Mesenchymal stem cell (in vitro differentiated cells and primary cell): Measurements from ENCODE around the gene KCNH5.
A peak's percentile ranks its signal among the peaks of the same experiment; 100 is the strongest.

ENCODE experiments used
- DNase-seq: peaks from one replicate; pipeline ENCODE4 v3.0.0-alpha.2; 2013
- H2AFZ ChIP-seq: one replicate; pipeline ENCODE4 v1.6.1; 2013; ENCODE audit warnings: low read depth, mild to moderate bottlenecking, control low read depth, inconsistent platforms, low read length, moderate library complexity
- H2AK5ac ChIP-seq: 2 replicates; pipeline ENCODE4 v1.6.1; 2013; ENCODE audit warnings: low read length, moderate library complexity, mild to moderate bottlenecking, inconsistent platforms; ENCODE audit not compliant: severe bottlenecking
- H2BK120ac ChIP-seq: one replicate; pipeline ENCODE4 v1.6.1; 2013; ENCODE audit warnings: low read depth, mild to moderate bottlenecking, inconsistent platforms, low read length, moderate library complexity
- H2BK12ac ChIP-seq, 2 experiments: one replicate each; pipeline ENCODE4 v1.6.1; 2013; ENCODE audit warnings: inconsistent platforms in 2 of 2, low read length in 2 of 2, mild to moderate bottlenecking in 2 of 2, moderate library complexity in 2 of 2, control low read depth in 1 of 2
- H2BK15ac ChIP-seq: one replicate; pipeline ENCODE4 v1.6.1; 2013; ENCODE audit warnings: mild to moderate bottlenecking, low read depth, inconsistent platforms; ENCODE audit not compliant: poor library complexity, severe bottlenecking
- H2BK5ac ChIP-seq: 2 replicates; pipeline ENCODE4 v1.6.1; 2013; ENCODE audit warnings: low read depth, mild to moderate bottlenecking, low read length, control low read depth, inconsistent platforms; ENCODE audit not compliant: poor library complexity, severe bottlenecking
- H3K14ac ChIP-seq, 2 experiments: one replicate each; pipeline ENCODE4 v1.6.1; 2013; ENCODE audit warnings: inconsistent platforms in 2 of 2, low read length in 2 of 2, control low read depth in 1 of 2, mild to moderate bottlenecking in 1 of 2, moderate library complexity in 1 of 2
- H3K18ac ChIP-seq, 2 experiments: one replicate each; pipeline ENCODE4 v1.6.1; 2013; ENCODE audit warnings: inconsistent platforms in 2 of 2, low read length in 2 of 2, control low read depth in 1 of 2, low read depth in 1 of 2, mild to moderate bottlenecking in 1 of 2
- H3K23ac ChIP-seq, 2 experiments: one replicate each; pipeline ENCODE4 v1.6.1; 2013; ENCODE audit warnings: inconsistent platforms in 2 of 2, low read length in 2 of 2, mild to moderate bottlenecking in 2 of 2, moderate library complexity in 2 of 2, control low read depth in 1 of 2
- H3K27ac ChIP-seq: 2 replicates; pipeline ENCODE4 v1.5.1; 2013; ENCODE audit warnings: mild to moderate bottlenecking, moderate library complexity, low read length, control low read depth, inconsistent platforms; ENCODE audit not compliant: poor library complexity, severe bottlenecking
- H3K27me3 ChIP-seq, 2 experiments: 2 replicates each; pipeline versions ENCODE4 v1.6.1 to v1.7.0; 2013; ENCODE audit warnings: low read length in 2 of 2, mild to moderate bottlenecking in 2 of 2, moderate library complexity in 2 of 2, control low read depth in 1 of 2, inconsistent platforms in 1 of 2; ENCODE audit not compliant: control insufficient read depth in 1 of 2, insufficient read depth in 1 of 2
- H3K36me3 ChIP-seq, 2 experiments: 2 replicates each; pipeline versions ENCODE4 v1.6.1 to v1.7.0; 2013; ENCODE audit warnings: low read length in 2 of 2, control low read depth in 1 of 2, inconsistent platforms in 1 of 2, low read depth in 1 of 2, mild to moderate bottlenecking in 1 of 2; ENCODE audit not compliant: insufficient read depth in 2 of 2, control insufficient read depth in 1 of 2
- H3K4ac ChIP-seq, 2 experiments: one replicate each; pipeline ENCODE4 v1.6.1; 2013; ENCODE audit warnings: inconsistent platforms in 2 of 2, low read length in 2 of 2, mild to moderate bottlenecking in 2 of 2, moderate library complexity in 2 of 2, control low read depth in 1 of 2, low read depth in 1 of 2
- H3K4me1 ChIP-seq: 2 replicates; pipeline ENCODE4 v1.6.1; 2013; ENCODE audit warnings: low read depth, low read length, control low read depth; ENCODE audit not compliant: control insufficient read depth, insufficient read depth
- H3K4me2 ChIP-seq: 2 replicates; pipeline ENCODE4 v1.6.1; 2013; ENCODE audit warnings: low read length, mild to moderate bottlenecking, inconsistent platforms; ENCODE audit not compliant: poor library complexity, severe bottlenecking
- H3K4me3 ChIP-seq, 2 experiments: 2 replicates each; pipeline versions ENCODE4 v1.5.1 to v1.7.0; 2013; ENCODE audit warnings: low read length in 2 of 2, mild to moderate bottlenecking in 2 of 2, control low read depth in 1 of 2, low read depth in 1 of 2; ENCODE audit not compliant: insufficient read depth in 1 of 2
- H3K79me1 ChIP-seq: replicated peaks from 2 replicates; pipeline ENCODE4 v1.6.1; 2013; ENCODE audit warnings: mild to moderate bottlenecking, control low read depth, low read length, inconsistent platforms; ENCODE audit not compliant: poor library complexity, severe bottlenecking
- H3K9ac ChIP-seq: 2 replicates; pipeline ENCODE4 v1.7.0; 2013; ENCODE audit warnings: mild to moderate bottlenecking, low read length, moderate library complexity
- H3K9me3 ChIP-seq: 2 replicates; pipeline ENCODE4 v1.7.0; 2013; ENCODE audit warnings: mild to moderate bottlenecking, low read length; ENCODE audit not compliant: control insufficient read depth
- H4K8ac ChIP-seq: one replicate; pipeline ENCODE4 v1.6.1; 2013; ENCODE audit warnings: inconsistent platforms, mild to moderate bottlenecking, low read length, moderate library complexity
- H4K91ac ChIP-seq: one replicate; pipeline ENCODE4 v1.6.1; 2013; ENCODE audit warnings: mild to moderate bottlenecking, low read length, inconsistent platforms
- WGBS: methylation state at CpG from one replicate; pipeline ENCODE4 v1.1.7; 2013; ENCODE audit warnings: mixed read lengths; 5-methylcytosine and 5-hydroxymethylcytosine counted together

Gene KCNH5

GRCh38 chr14:63026491-63026890, 18.8 kb downstream of the KCNH5 start:
- H3K27me3 ChIP-seq = no peaks in the 10 kb centered on the region
- DNase-seq = no peak

GRCh38 chr14:63014621-63015020, 30.6 kb downstream of the KCNH5 start:
- H4K91ac ChIP-seq = no peak overlapping the region
- no peak overlapping the region for H2AFZ ChIP-seq
- H3K9me3 ChIP-seq = no peaks in the 10 kb centered on the region
- H2BK5ac ChIP-seq = no peak overlapping the region
- no peak overlapping the region for H3K14ac ChIP-seq
- H3K27ac ChIP-seq = no peak overlapping the region
- H2BK12ac ChIP-seq = no peak overlapping the region
- no peak overlapping the region for H4K8ac ChIP-seq
- H3K18ac ChIP-seq = no peak overlapping the region
- H3K4me1 ChIP-seq = no peaks in the 10 kb centered on the region
- H3K4me2 ChIP-seq = no peak overlapping the region
- H3K79me1 ChIP-seq = no peaks in the 10 kb centered on the region
- no peak for DNase-seq
- no peak overlapping the region for H2AK5ac ChIP-seq
- WGBS = 91% methylated on average over 2 of the region's 4 CpGs
- no peaks in the 10 kb centered on the region for H3K27me3 ChIP-seq
- H3K23ac ChIP-seq = no peak overlapping the region
- no peak overlapping the region for H3K9ac ChIP-seq
- H2BK15ac ChIP-seq = no peak overlapping the region
- no peak overlapping the region for H3K4ac ChIP-seq
- H3K4me3 ChIP-seq = no peak overlapping the region
- no peak overlapping the region for H2BK120ac ChIP-seq
- H3K36me3 ChIP-seq = no peaks in the 10 kb centered on the region

More at GRCh38 chr14:63026491-63026890, 18.8 kb downstream of the KCNH5 start:
- H2BK120ac ChIP-seq = no peak overlapping the region
- no peaks in the 10 kb centered on the region for H3K79me1 ChIP-seq
- H3K9me3 ChIP-seq = no peaks in the 10 kb centered on the region
- H3K27ac ChIP-seq = no peak overlapping the region
- H3K4ac ChIP-seq = no peak overlapping the region
- H4K91ac ChIP-seq = no peak overlapping the region
- no peak overlapping the region for H3K18ac ChIP-seq
- H3K4me3 ChIP-seq = no peak overlapping the region
- no peak overlapping the region for H2BK12ac ChIP-seq
- H3K4me1 ChIP-seq = no peaks in the 10 kb centered on the region
- no peak overlapping the region for H2BK5ac ChIP-seq
- WGBS = no CpG with 5 or more reads among the region's 2 CpGs
- H3K4me2 ChIP-seq = no peak overlapping the region
- H4K8ac ChIP-seq = no peak overlapping the region
- no peak overlapping the region for H3K14ac ChIP-seq
- no peak overlapping the region for H2AFZ ChIP-seq
- no peak overlapping the region for H2BK15ac ChIP-seq
- no peak overlapping the region for H2AK5ac ChIP-seq
- H3K36me3 ChIP-seq = no peaks in the 10 kb centered on the region
- H3K9ac ChIP-seq = no peak overlapping the region
- no peak overlapping the region for H3K23ac ChIP-seq

- H3K4me3 ChIP-seq = no peak overlapping the region
- H3K79me1 ChIP-seq = no peaks in the 10 kb centered on the region
- H4K91ac ChIP-seq = no peak overlapping the region
- no peak overlapping the region for H2BK120ac ChIP-seq
- no peak overlapping the region for H3K18ac ChIP-seq
- no peaks in the 10 kb centered on the region for H3K36me3 ChIP-seq
- H3K9ac ChIP-seq = no peak overlapping the region
- no peak overlapping the region for H2AK5ac ChIP-seq
- H4K8ac ChIP-seq = no peak overlapping the region
- H3K4me1 ChIP-seq = no peaks in the 10 kb centered on the region
- no peaks in the 10 kb centered on the region for H3K27me3 ChIP-seq
- H2BK12ac ChIP-seq = no peak overlapping the region
- H3K14ac ChIP-seq = no peak overlapping the region
- no peak for DNase-seq
- WGBS = 84% methylated on average over 3 of the region's 3 CpGs
- no peak overlapping the region for H3K4ac ChIP-seq
- H3K23ac ChIP-seq = no peak overlapping the region
- no peaks in the 10 kb centered on the region for H3K9me3 ChIP-seq
- no peak overlapping the region for H3K27ac ChIP-seq
- no peak overlapping the region for H2BK5ac ChIP-seq
- no peak overlapping the region for H3K4me2 ChIP-seq
- no peak overlapping the region for H2BK15ac ChIP-seq
- no peak overlapping the region for H2AFZ ChIP-seq
Observed at GRCh38 chr14:63012171-63012570, 33.1 kb downstream of the KCNH5 start.

GRCh38 chr14:63011623-63012022, 33.6 kb downstream of the KCNH5 start:
- Histone ChIP-seq H3K9ac (no peak overlapping the region), H3K27ac (no peak overlapping the region), H2BK12ac (no peak overlapping the region), H3K18ac (peak overlapping the region in 1 of 2 experiments; percentile 21), H4K8ac (no peak overlapping the region), H3K36me3 (no peaks in the 10 kb centered on the region), H3K79me1 (no peaks in the 10 kb centered on the region), H3K9me3 (no peaks in the 10 kb centered on the region), H3K4me1 (no peaks in the 10 kb centered on the region), H3K14ac (no peak overlapping the region), H2BK15ac (no peak overlapping the region), H2AFZ (no peak overlapping the region), H3K27me3 (no peaks in the 10 kb centered on the region), H3K4ac (no peak overlapping the region), H2BK5ac (no peak overlapping the region), H3K4me2 (no peak overlapping the region), H2BK120ac (no peak overlapping the region), H3K23ac (no peak overlapping the region), H3K4me3 (no peak overlapping the region), H2AK5ac (no peak overlapping the region), H4K91ac (no peak overlapping the region)
- DNase-seq = peak; percentile 1
- WGBS = 68% methylated on average over 2 of the region's 2 CpGs
